Esophagus (tissue), 2 donors: Measurements from ENCODE around the gene ATXN1. TPM values are rescaled to one million over a fixed set of nuclear protein-coding genes. Genes with fewer than 3 reads are reported as not detected.
A peak's percentile ranks its signal among the peaks of the same experiment; 100 is the strongest.

Experiments
- H3K27ac ChIP-seq, 2 donors: one replicate each; pipeline ENCODE4 v1.5.1; 2013; ENCODE audit warnings: low read depth in 2 of 2, mild to moderate bottlenecking in 2 of 2, inconsistent platforms in 1 of 2, low read length in 1 of 2, moderate library complexity in 1 of 2
- H3K27me3 ChIP-seq, 2 donors: one replicate each; pipeline ENCODE4 v1.6.1; 2013; ENCODE audit warnings: low read length in 2 of 2, control low read depth in 1 of 2, mild to moderate bottlenecking in 1 of 2; ENCODE audit not compliant: insufficient read depth in 2 of 2, control insufficient read depth in 1 of 2
- H3K36me3 ChIP-seq, 2 donors: one replicate each; pipeline ENCODE4 v1.6.1; 2013; ENCODE audit warnings: low read length in 1 of 2; ENCODE audit not compliant: control insufficient read depth in 2 of 2, insufficient read depth in 2 of 2
- H3K4me1 ChIP-seq, 2 donors: one replicate each; pipeline ENCODE4 v1.6.1; 2013; ENCODE audit warnings: low read length in 1 of 2; ENCODE audit not compliant: control insufficient read depth in 2 of 2, insufficient read depth in 2 of 2
- H3K4me3 ChIP-seq, 2 donors: one replicate each; pipeline ENCODE4 v1.5.1; 2013; ENCODE audit warnings: low read length in 2 of 2, mild to moderate bottlenecking in 2 of 2, low read depth in 1 of 2, moderate library complexity in 1 of 2
- H3K9me3 ChIP-seq, 2 donors: one replicate each; pipeline ENCODE4 v1.6.1; 2013; ENCODE audit warnings: mild to moderate bottlenecking in 2 of 2, low read depth in 1 of 2, low read length in 1 of 2, moderate library complexity in 1 of 2; ENCODE audit not compliant: control insufficient read depth in 2 of 2, insufficient read depth in 1 of 2
- WGBS, 2 donors: extraction: QIAGEN DNeasy Blood & Tissue Kit; methylation state at CpG; one replicate each; pipeline ENCODE4 v1.1.7; 2013; 5-methylcytosine and 5-hydroxymethylcytosine counted together
- polyA plus RNA-seq, 2 donors: library from polyadenylated mRNA; stranded (reverse); fragments of 200-250 nt; gene quantifications; one replicate each; pipeline ENCODE4 v1.2.3, GENCODE V29; 2013
- donor health status: healthy with polysubstance abuse.
- donor health status: Bipolar disorder and iron deficiency.

The ATXN1 gene
- polyA plus RNA-seq, 2 donors, result 4.3 to 8.8 TPM

DNA sequence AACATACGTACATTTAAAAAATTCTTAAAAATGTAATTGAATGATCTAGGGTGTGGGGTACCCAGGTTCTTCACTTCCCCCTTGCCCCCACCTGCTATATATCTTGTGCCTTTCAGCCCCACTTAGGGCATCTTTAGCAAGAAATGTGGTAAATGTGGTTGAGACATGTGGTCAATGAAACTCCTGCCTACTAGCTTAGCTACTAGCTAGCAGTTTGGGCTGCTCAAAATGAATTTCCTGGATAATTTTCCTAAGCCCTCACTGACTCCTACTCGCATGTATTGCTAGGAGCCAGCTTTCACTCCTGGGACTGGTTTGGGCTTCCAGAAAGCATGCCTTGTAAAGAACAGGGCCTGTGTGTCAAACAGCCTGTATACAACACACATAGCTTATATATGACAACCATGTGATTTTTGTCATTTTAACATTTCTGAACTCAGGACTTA lies 257.3 kb downstream of the ATXN1 start:
- Histone ChIP-seq H3K36me3 (peaks cover 0 to 3% of the 10 kb centered on the region in 2 donors), H3K4me3 (no peak overlapping the region), H3K27me3 (no peaks in the 10 kb centered on the region), H3K4me1 (peaks cover 0 to 2% of the 10 kb centered on the region in 2 donors), H3K9me3 (no peaks in the 10 kb centered on the region), H3K27ac (no peak overlapping the region)
- WGBS, 2 donors, result 64 to 75% methylated on average over 2 of the region's 2 CpGs

DNA sequence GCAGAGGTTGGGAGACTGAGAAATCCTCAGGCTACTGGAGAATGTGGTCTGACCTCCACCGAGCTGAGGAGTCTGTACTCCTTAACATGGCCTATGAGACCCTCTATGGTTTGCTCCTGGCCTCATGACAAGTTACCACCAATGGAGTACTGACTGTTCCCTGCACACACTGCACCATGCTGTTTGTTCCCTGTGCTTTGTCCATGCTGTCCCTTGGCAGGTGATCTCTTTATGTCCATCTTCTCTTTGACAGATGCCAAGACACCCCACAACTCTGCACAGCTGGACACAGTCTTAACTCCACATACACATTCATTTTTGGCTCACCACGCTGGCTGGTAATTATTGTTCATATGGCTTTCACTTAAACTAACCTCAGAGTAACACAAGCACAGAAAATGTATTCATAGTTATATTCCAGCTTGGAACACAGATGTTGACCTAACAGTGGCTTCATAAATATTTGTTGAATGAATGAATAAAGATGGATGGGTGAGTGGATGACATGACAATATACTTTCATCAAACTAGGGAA lies 258.0 kb downstream of the ATXN1 start:
- Histone ChIP-seq H3K4me3 (no peak overlapping the region), H3K36me3 (peaks cover 0 to 3% of the 10 kb centered on the region in 2 donors), H3K9me3 (no peaks in the 10 kb centered on the region), H3K4me1 (peaks cover 0 to 2% of the 10 kb centered on the region in 2 donors), H3K27ac (no peak overlapping the region), H3K27me3 (no peaks in the 10 kb centered on the region)
- WGBS, 2 donors, result 81 to 93% methylated on average over 2 of the region's 2 CpGs

DNA sequence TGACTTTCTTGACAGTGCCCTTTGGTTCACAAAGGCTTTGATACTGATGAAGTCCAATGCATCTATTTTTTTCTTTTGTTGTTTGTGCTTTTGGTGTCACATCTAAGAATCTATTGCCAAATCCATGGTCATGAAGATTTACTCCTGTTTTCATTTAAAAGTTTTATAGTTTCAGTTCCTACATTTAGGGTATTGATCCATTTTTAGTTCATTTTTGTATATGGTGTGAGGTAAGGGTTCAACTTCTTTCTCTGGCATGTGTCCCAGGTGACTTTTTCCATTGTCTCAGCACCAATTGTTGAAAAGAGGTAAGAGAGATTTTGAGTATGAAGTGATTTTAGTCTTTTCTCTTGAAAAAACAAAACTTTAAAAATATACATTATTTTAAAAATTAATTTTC lies 262.3 kb downstream of the ATXN1 start:
- Histone ChIP-seq H3K36me3 (peaks cover 0 to 3% of the 10 kb centered on the region in 2 donors), H3K27ac (no peak overlapping the region), H3K27me3 (no peaks in the 10 kb centered on the region), H3K9me3 (no peaks in the 10 kb centered on the region), H3K4me3 (no peak overlapping the region), H3K4me1 (peaks cover 2% of the 10 kb centered on the region in 2 donors)

DNA sequence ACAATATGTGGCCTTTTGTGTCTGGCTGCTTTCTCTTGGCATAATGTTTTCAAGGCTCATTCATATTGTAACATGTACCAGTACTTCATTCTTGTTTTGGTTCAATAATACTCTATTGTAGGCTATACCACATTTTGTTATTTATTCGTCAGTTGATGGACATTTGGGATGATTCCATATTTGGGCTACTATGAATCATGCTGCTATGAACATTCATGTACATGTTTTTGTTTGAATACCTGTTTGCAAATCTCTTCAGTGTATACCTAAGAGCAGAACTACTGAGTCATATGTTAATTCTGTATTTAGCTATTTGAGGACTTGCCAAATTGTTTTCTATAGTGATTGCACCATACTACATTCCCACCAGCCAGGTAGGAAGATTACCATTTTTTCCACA lies 263.0 kb downstream of the ATXN1 start:
- 52 to 63% methylated on average over 1 of the region's 1 CpG for WGBS, 2 donors
- Histone ChIP-seq H3K36me3 (peaks cover 0 to under 1% of the 10 kb centered on the region in 2 donors), H3K4me1 (peaks cover 2% of the 10 kb centered on the region in 2 donors), H3K4me3 (no peak overlapping the region), H3K9me3 (no peaks in the 10 kb centered on the region), H3K27ac (peak overlapping the region in 1 of 2 donors; percentile 47), H3K27me3 (no peaks in the 10 kb centered on the region)

DNA sequence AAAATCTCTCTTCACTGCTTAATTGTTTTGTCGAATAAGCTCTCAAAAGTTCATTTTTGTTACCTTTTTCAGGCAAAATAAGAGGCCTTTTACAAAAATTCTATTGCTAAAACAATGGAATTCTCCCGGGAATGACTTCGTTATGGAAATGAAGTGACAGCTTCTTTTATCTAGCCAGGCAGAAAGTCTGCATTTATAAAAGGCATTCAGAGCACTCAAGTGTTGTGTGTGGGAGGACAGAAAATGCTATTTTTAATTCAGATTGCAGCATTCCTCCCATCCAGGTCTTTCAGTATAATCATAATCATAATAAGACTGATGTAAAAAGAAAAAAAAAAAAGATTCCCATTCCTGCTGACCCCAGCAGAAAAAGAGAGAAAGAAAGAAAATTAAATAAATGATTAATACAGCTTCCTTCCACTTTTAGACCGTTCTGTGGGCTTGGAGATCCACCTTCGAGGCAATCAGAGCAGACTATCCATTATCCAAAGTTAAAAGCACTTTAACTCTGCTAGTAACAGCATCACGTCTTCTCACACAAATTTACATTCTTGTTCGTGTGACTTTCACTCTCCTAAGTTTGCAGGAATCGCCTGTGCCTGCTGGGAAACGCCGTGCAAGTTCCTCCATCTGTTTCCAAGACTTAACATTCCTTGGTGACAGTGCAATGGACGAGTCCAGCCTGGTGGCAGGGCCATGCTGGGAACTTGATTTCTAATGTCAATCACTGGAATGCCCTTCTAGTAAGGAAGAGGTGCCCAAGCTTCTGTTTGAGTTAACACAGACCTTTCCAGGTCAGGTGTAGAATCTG lies 264.1 kb downstream of the ATXN1 start:
- Histone ChIP-seq H3K4me1 (peaks cover 2% of the 10 kb centered on the region in 2 donors), H3K4me3 (no peak overlapping the region), H3K27me3 (no peaks in the 10 kb centered on the region), H3K9me3 (no peaks in the 10 kb centered on the region), H3K27ac (peak overlapping the region in 1 of 2 donors; percentile 11), H3K36me3 (no peaks in the 10 kb centered on the region)
- WGBS, 2 donors, result 63 to 68% methylated on average over 11 of the region's 11 CpGs

DNA sequence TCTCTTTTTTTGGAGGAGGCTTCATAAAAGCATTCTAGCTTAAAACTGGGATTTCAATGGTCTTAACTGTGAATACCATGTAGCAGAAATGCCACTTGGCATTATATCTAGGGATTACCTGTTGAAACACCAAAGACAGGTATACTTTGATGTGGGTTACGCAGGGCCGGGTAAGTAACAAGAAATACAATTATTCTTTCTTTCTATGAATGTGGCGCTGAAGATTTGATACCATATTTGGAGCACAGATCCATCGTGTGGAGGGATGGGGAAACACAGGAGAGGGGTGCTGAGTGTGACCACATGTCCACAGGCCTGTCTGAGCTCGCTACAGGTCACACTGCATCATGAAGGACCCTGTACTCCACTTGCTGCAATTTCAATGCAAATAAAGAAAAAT lies 265.1 kb downstream of the ATXN1 start:
- Histone ChIP-seq H3K27me3 (no peaks in the 10 kb centered on the region), H3K36me3 (no peaks in the 10 kb centered on the region), H3K4me1 (peaks cover 2% of the 10 kb centered on the region in 2 donors), H3K4me3 (no peak overlapping the region), H3K9me3 (no peaks in the 10 kb centered on the region), H3K27ac (peak overlapping the region in 1 of 2 donors; percentile 10)
- WGBS, 2 donors, result 44 to 65% methylated on average over 5 of the region's 5 CpGs

DNA sequence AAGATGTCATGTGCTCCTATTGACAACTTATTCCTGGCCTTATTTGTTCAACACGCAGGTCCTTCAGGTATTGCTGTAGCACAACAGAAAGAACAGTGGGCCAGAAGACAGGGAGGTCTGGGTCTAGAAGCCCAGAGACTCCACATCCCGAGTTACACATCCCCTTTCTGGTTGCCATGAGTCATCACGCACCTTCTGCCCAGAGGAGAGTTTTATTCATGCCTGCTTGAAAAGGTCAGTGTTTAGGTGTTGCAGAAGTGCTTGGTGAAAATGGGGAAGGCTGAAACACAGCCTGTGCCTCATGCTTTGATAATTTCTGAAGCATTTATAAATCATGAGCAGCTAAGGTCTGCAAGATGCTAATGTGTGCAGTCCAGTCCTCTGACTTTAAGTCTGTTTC lies 266.5 kb downstream of the ATXN1 start:
- no peaks in the 10 kb centered on the region for H3K36me3 ChIP-seq
- no peak overlapping the region for H3K27ac ChIP-seq
- no peaks in the 10 kb centered on the region for H3K27me3 ChIP-seq
- no peak overlapping the region for H3K4me3 ChIP-seq
- peaks cover 2 to 5% of the 10 kb centered on the region in 2 donors for H3K4me1 ChIP-seq
- H3K9me3 ChIP-seq, result no peaks in the 10 kb centered on the region
- WGBS, 2 donors, result 67 to 75% methylated on average over 3 of the region's 3 CpGs

DNA sequence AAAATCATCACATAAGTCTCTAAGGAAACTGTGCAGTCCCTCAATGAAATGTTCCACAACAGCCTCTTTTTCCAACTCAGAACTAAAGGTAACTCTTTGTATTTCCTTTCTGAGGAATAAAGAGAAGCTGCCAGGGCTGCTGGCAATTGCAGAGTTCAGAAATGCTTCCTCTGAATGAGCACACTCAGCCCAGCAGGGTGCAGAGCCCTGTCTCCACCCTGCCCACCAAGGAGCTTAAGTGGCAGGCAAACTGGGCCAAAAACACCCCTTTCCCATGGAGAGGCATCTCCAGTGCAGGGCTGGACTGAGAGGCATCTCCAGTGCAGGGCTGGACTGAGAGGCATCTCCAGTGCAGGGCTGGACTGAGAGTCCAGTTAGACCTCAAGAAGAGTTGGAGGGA lies 267.5 kb downstream of the ATXN1 start:
- H3K4me3 ChIP-seq, result no peak overlapping the region
- H3K9me3 ChIP-seq, result no peaks in the 10 kb centered on the region
- H3K27me3 ChIP-seq, result no peaks in the 10 kb centered on the region
- H3K4me1 ChIP-seq, result peaks cover 2 to 9% of the 10 kb centered on the region in 2 donors
- no peak overlapping the region for H3K27ac ChIP-seq
- H3K36me3 ChIP-seq, result no peaks in the 10 kb centered on the region

DNA sequence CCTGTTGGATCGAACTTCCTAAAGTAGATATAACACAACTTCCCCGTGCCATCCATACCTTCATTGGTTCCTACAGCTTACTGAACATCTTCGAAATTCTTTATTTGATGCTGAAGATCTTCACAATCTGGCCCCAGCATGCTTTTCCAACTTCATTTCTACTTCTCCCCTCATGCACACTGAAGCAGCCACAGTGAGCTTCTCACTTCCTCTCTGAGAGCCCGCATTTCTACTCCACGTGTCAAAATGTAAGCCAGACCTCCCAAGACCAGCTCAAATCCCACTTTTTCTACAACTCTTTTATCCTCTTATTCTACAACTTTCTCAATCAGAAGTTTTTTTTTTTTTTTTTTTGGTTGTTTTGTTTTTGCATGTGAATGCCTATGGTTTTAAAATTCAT lies 268.1 kb downstream of the ATXN1 start:
- Histone ChIP-seq H3K4me1 (peaks cover 2 to 10% of the 10 kb centered on the region in 2 donors), H3K9me3 (no peaks in the 10 kb centered on the region), H3K27me3 (no peaks in the 10 kb centered on the region), H3K36me3 (no peaks in the 10 kb centered on the region), H3K27ac (no peak overlapping the region), H3K4me3 (no peak overlapping the region)
- 87 to 89% methylated on average over 5 of the region's 5 CpGs for WGBS, 2 donors
